CD14-positive monocyte (primary cell): ENCODE results near the gene TEX48. TPM values are rescaled to one million over a fixed set of nuclear protein-coding genes. Genes with fewer than 3 reads are reported as not detected.

Source experiments
- DNase-seq, 3 donors: peaks; one replicate each; pipeline ENCODE4 v3.0.0-alpha.2; 2011 to 2022
- H2AFZ ChIP-seq: 2 replicates; pipeline ENCODE4 v1.6.0; 2012; ENCODE audit warnings: mild to moderate bottlenecking, low read depth, low read length, inconsistent platforms; ENCODE audit not compliant: insufficient read depth, poor library complexity, severe bottlenecking
- H3K27ac ChIP-seq, 2 donors: 1 replicate in 1 of 2; 2 replicates in 1 of 2; pipeline ENCODE4 v1.5.1; 2012 to 2013; ENCODE audit warnings: low read length in 2 of 2, control low read depth in 1 of 2, inconsistent platforms in 1 of 2, low read depth in 1 of 2, mild to moderate bottlenecking in 1 of 2
- H3K27me3 ChIP-seq, 2 donors: one replicate each; pipeline versions ENCODE4 v1.6.0 to v1.6.1; 2011 to 2013; ENCODE audit warnings: low read length in 2 of 2; ENCODE audit not compliant: control insufficient read depth in 2 of 2, insufficient read depth in 2 of 2
- H3K36me3 ChIP-seq, 2 donors: replicated peaks in 1 of 2; 1 replicate in 1 of 2; 2 replicates in 1 of 2; pipeline versions ENCODE4 v1.5.1 to v1.6.1; 2012 to 2013; ENCODE audit warnings: low read length in 2 of 2, control low read depth in 1 of 2, inconsistent platforms in 1 of 2, mild to moderate bottlenecking in 1 of 2; ENCODE audit not compliant: insufficient read depth in 2 of 2, control insufficient read depth in 1 of 2
- H3K4me1 ChIP-seq, 2 donors: 1 replicate in 1 of 2; 2 replicates in 1 of 2; pipeline versions ENCODE4 v1.5.1 to v1.6.1; 2012 to 2013; ENCODE audit warnings: low read length in 2 of 2, control low read depth in 1 of 2, inconsistent platforms in 1 of 2, mild to moderate bottlenecking in 1 of 2, moderate library complexity in 1 of 2; ENCODE audit not compliant: insufficient read depth in 2 of 2, control insufficient read depth in 1 of 2
- H3K4me2 ChIP-seq: replicated peaks from 2 replicates; pipeline ENCODE3; 2012; ENCODE audit warnings: low read length, moderate library complexity, mild to moderate bottlenecking; ENCODE audit not compliant: poor library complexity, severe bottlenecking; ENCODE audit errors: extremely low read depth
- H3K4me3 ChIP-seq, 3 experiments: fragments of 200-600 bp in 1 of 3; sonication (generic) in 1 of 3; replicated peaks in 1 of 3; 1 replicate in 2 of 3; 2 replicates in 1 of 3; pipeline ENCODE4 v1.5.1; 2011 to 2013; ENCODE audit warnings: low read length in 3 of 3, mild to moderate bottlenecking in 3 of 3, control low read depth in 2 of 3, low read depth in 2 of 3, inconsistent platforms in 1 of 3, moderate library complexity in 1 of 3
- H3K79me2 ChIP-seq: 2 replicates; pipeline ENCODE4 v1.6.0; 2012; ENCODE audit warnings: mild to moderate bottlenecking, control low read depth, inconsistent platforms, low read length, moderate library complexity; ENCODE audit not compliant: insufficient read depth
- H3K9ac ChIP-seq: 2 replicates; pipeline ENCODE4 v1.6.0; 2017; ENCODE audit warnings: low read length, mild to moderate bottlenecking; ENCODE audit not compliant: insufficient read depth, poor library complexity, severe bottlenecking
- H3K9me3 ChIP-seq, 2 donors: replicated peaks in 1 of 2; 1 replicate in 1 of 2; 2 replicates in 1 of 2; pipeline versions ENCODE4 v1.5.1 to v1.6.1; 2012 to 2013; ENCODE audit warnings: low read length in 2 of 2, control low read depth in 1 of 2; ENCODE audit not compliant: control insufficient read depth in 1 of 2, insufficient read depth in 1 of 2
- H4K20me1 ChIP-seq: 2 replicates; pipeline ENCODE4 v1.6.0; 2012; ENCODE audit warnings: mild to moderate bottlenecking, low read length, control low read depth, moderate library complexity; ENCODE audit not compliant: insufficient read depth
- H3K27ac Mint-ChIP-seq, 7 donors: one replicate each; pipeline ENCODE4 v1.8.0; 2020; ENCODE audit warnings: mild to moderate bottlenecking in 7 of 7, mixed read lengths in 7 of 7, moderate library complexity in 6 of 7, inconsistent platforms in 2 of 7
- H3K27me3 Mint-ChIP-seq, 3 donors: one replicate each; pipeline ENCODE4 v1.8.0; 2021 to 2022; ENCODE audit warnings: low read depth in 3 of 3, mild to moderate bottlenecking in 3 of 3, mixed read lengths in 3 of 3, moderate library complexity in 3 of 3, inconsistent platforms in 1 of 3
- H3K36me3 Mint-ChIP-seq, 2 donors: one replicate each; pipeline ENCODE4 v1.8.0; 2020; ENCODE audit warnings: mixed read lengths in 2 of 2, inconsistent platforms in 1 of 2, mild to moderate bottlenecking in 1 of 2
- H3K4me1 Mint-ChIP-seq: one replicate; pipeline ENCODE4 v1.8.0; 2020; ENCODE audit warnings: mild to moderate bottlenecking, mixed read lengths
- H3K4me3 Mint-ChIP-seq, 2 donors: one replicate each; pipeline ENCODE4 v1.8.0; 2020; ENCODE audit warnings: mild to moderate bottlenecking in 2 of 2, mixed read lengths in 2 of 2, moderate library complexity in 1 of 2
- H3K9me3 Mint-ChIP-seq, 7 donors: one replicate each; pipeline ENCODE4 v1.8.0; 2020 to 2022; ENCODE audit warnings: mixed read lengths in 7 of 7, mild to moderate bottlenecking in 6 of 7, moderate library complexity in 6 of 7, inconsistent platforms in 2 of 7
- CTCF ChIP-seq: fragments of 200-600 bp; IDR thresholded peaks from one replicate; pipeline ENCODE4 v1.8.0; 2022; ENCODE audit warnings: antibody characterized with exemption, mild to moderate bottlenecking
- WGBS: methylation state at CpG from one replicate; pipeline ENCODE4 v1.1.5; 2013; ENCODE audit warnings: missing lambda C conversion rate; ENCODE audit not compliant: insufficient coverage; 5-methylcytosine and 5-hydroxymethylcytosine counted together
- intact Hi-C, 2 donors: fragments of 100-400 bp; cut with micrococcal nuclease; formaldehyde crosslinking; loops; one replicate each; pipeline versions ENCODE4 v1.15.0 to v1.15.1; 2023
- polyA plus RNA-seq, 3 donors: library from polyadenylated mRNA; depleted of rRNA in 1 of 3; unstranded in 2 of 3; stranded (reverse) in 1 of 3; fragments of 300-500 nt in 2 of 3; fragments of >200 nt in 1 of 3; fragmentation: Illumina TruSeq in 2 of 3; gene quantifications; 1 replicate in 2 of 3; 2 replicates in 1 of 3; pipeline ENCODE4 v1.2.3, GENCODE V29; 2012 to 2021

Gene TEX48
- polyA plus RNA-seq, 3 donors = not detected

- Histone ChIP-seq H3K9ac (no peak overlapping the region), H3K4me2 (no peak overlapping the region), H3K4me1 (peaks cover 6 to 8% of the 10 kb centered on the region in 2 donors), H3K36me3 (peaks cover 79 to 88% of the 10 kb centered on the region in 2 donors), H3K4me3 (no peak overlapping the region), H4K20me1 (peaks cover 3% of the 10 kb centered on the region), H3K27me3 (no peaks in the 10 kb centered on the region), H3K9me3 (no peaks in the 10 kb centered on the region), H3K79me2 (no peaks in the 10 kb centered on the region), H3K27ac (no peak overlapping the region), H2AFZ (no peak overlapping the region)
- WGBS = 95% methylated on average over 4 of the region's 7 CpGs
- peaks cover 0 to 3% (median 2%) of the 10 kb centered on the region in 3 donors for H3K27me3 Mint-ChIP-seq
- no peak for DNase-seq
- intact Hi-C loops = no loop called here
- H3K9me3 Mint-ChIP-seq = no peaks in the 10 kb centered on the region
- H3K36me3 Mint-ChIP-seq = peaks cover 81 to 88% of the 10 kb centered on the region in 2 donors
- no peak for TF ChIP-seq CTCF
- no peak overlapping the region for H3K4me3 Mint-ChIP-seq
- H3K4me1 Mint-ChIP-seq = peaks cover 8% of the 10 kb centered on the region
- no peak overlapping the region for H3K27ac Mint-ChIP-seq
These were observed 52.4 kb downstream of the TEX48 start for GRCh38 chr9:114629563-114630090.

GRCh38 chr9:114627553-114627952 is 54.4 kb downstream of the TEX48 start:
- H3K27me3 Mint-ChIP-seq = peaks cover 0 to 5% (median 2%) of the 10 kb centered on the region in 3 donors
- no CpG with 5 or more reads among the region's 1 CpG for WGBS
- no peak overlapping the region for H3K27ac Mint-ChIP-seq

More at GRCh38 chr9:114627553-114627952, 54.4 kb downstream of the TEX48 start:
- Histone ChIP-seq H3K27ac (no peak overlapping the region), H3K79me2 (no peaks in the 10 kb centered on the region), H3K4me2 (no peak overlapping the region), H2AFZ (no peak overlapping the region), H3K36me3 (peaks cover 70 to 85% of the 10 kb centered on the region in 2 donors), H3K4me1 (peaks cover 6 to 11% of the 10 kb centered on the region in 2 donors), H3K27me3 (no peaks in the 10 kb centered on the region), H3K4me3 (no peak overlapping the region), H4K20me1 (peaks cover 5% of the 10 kb centered on the region), H3K9ac (no peak overlapping the region), H3K9me3 (no peaks in the 10 kb centered on the region)
- DNase-seq = no peak
- peaks cover 10% of the 10 kb centered on the region for H3K4me1 Mint-ChIP-seq
- intact Hi-C loops = no loop called here
- TF ChIP-seq CTCF = no peak
- H3K36me3 Mint-ChIP-seq = peaks cover 82 to 83% of the 10 kb centered on the region in 2 donors
- no peaks in the 10 kb centered on the region for H3K9me3 Mint-ChIP-seq
- H3K4me3 Mint-ChIP-seq = no peak overlapping the region
